WTC11 (cell line): Measurements from ENCODE around the gene MORN1. TPM values are rescaled to one million over a fixed set of nuclear protein-coding genes. Genes with fewer than 3 reads are reported as not detected.

Experiments
- ATAC-seq: fragments of 200-7000 bp; cut with Tn5 transposase; 2 replicates; pipeline ENCODE4 v1.10.0; 2021; ENCODE audit warnings: mild to moderate bottlenecking, moderate library complexity
- CTCF ChIA-PET: fragments of 300-600 bp; sonication (Branson Sonifier 250); formaldehyde crosslinking; loops from one replicate; lab custom pipeline; 2021; ENCODE audit warnings: antibody characterized with exemption; lab: Charles Lee
- POLR2A ChIA-PET: fragments of 350-600 bp; sonication (Branson Sonifier 250); formaldehyde crosslinking; loops from one replicate; lab custom pipeline; 2021; ENCODE audit warnings: antibody characterized with exemption; lab: Charles Lee
- DNase-seq: peaks from one replicate; pipeline ENCODE4 v3.0.0; 2021; ENCODE audit warnings: low spot score
- H3K27ac Mint-ChIP-seq: 2 replicates; pipeline ENCODE4 v1.8.0; 2021; ENCODE audit warnings: mixed read lengths
- H3K27me3 Mint-ChIP-seq: 2 replicates; pipeline ENCODE4 v1.8.0; 2021; ENCODE audit warnings: low read depth, mild to moderate bottlenecking, moderate library complexity, mixed read lengths
- H3K36me3 Mint-ChIP-seq: 2 replicates; pipeline ENCODE4 v1.8.0; 2021; ENCODE audit warnings: mixed read lengths
- H3K4me1 Mint-ChIP-seq: 2 replicates; pipeline ENCODE4 v1.8.0; 2022; ENCODE audit warnings: mixed read lengths
- H3K4me3 Mint-ChIP-seq: 2 replicates; pipeline ENCODE4 v1.8.0; 2021; ENCODE audit warnings: mild to moderate bottlenecking, moderate library complexity, mixed read lengths
- H3K9me3 Mint-ChIP-seq: 2 replicates; pipeline ENCODE4 v1.8.0; 2021; ENCODE audit warnings: mixed read lengths
- AFF4 ChIP-seq: sonication (generic); formaldehyde crosslinking; IDR thresholded peaks from 2 replicates; pipeline ENCODE4 v1.8.1; 2023; ENCODE audit warnings: mild to moderate bottlenecking, missing genetic modification reagents, borderline replicate concordance
- AR ChIP-seq: fragments of 250-450 bp; sonication (Bioruptor Pico); IDR thresholded peaks from 2 replicates; pipeline ENCODE4 v1.9.0; 2021; ENCODE audit warnings: mild to moderate bottlenecking
- ATF3 ChIP-seq: sonication (generic); formaldehyde crosslinking; conservative IDR thresholded peaks from 2 replicates; pipeline ENCODE4 v1.8.1; 2022; ENCODE audit warnings: mild to moderate bottlenecking, missing genetic modification reagents
- CREB1 ChIP-seq: sonication (generic); formaldehyde crosslinking; IDR thresholded peaks from 2 replicates; pipeline ENCODE4 v1.8.0; 2023; ENCODE audit warnings: mild to moderate bottlenecking, missing genetic modification reagents
- CREM ChIP-seq: sonication (generic); formaldehyde crosslinking; IDR thresholded peaks from 2 replicates; pipeline ENCODE4 v1.8.1; 2022; ENCODE audit warnings: mild to moderate bottlenecking, missing genetic modification reagents, moderate library complexity
- ELF4 ChIP-seq: sonication (generic); formaldehyde crosslinking; IDR thresholded peaks from 2 replicates; pipeline ENCODE4 v1.8.1; 2022; ENCODE audit warnings: low read depth, mild to moderate bottlenecking, moderate library complexity, missing genetic modification reagents
- EMX1 ChIP-seq: fragments of 250-450 bp; sonication (Bioruptor Pico); IDR thresholded peaks from 2 replicates; pipeline ENCODE4 v1.8.0; 2021; ENCODE audit warnings: mild to moderate bottlenecking
- GABPB1 ChIP-seq: sonication (generic); formaldehyde crosslinking; IDR thresholded peaks from 2 replicates; pipeline ENCODE4 v1.8.1; 2023; ENCODE audit warnings: mild to moderate bottlenecking, missing genetic modification reagents
- IRF2 ChIP-seq: sonication (generic); formaldehyde crosslinking; IDR thresholded peaks from 2 replicates; pipeline ENCODE4 v1.8.0; 2022; ENCODE audit warnings: low read depth, missing genetic modification reagents, borderline replicate concordance
- PRRX2 ChIP-seq: fragments of 250-450 bp; sonication (Bioruptor Pico); IDR thresholded peaks from 2 replicates; pipeline ENCODE4 v1.8.0; 2021; ENCODE audit warnings: mild to moderate bottlenecking
- RELA ChIP-seq: sonication (generic); formaldehyde crosslinking; IDR thresholded peaks from 2 replicates; pipeline ENCODE4 v1.8.1; 2022; ENCODE audit warnings: missing genetic modification reagents, mild to moderate bottlenecking, borderline replicate concordance
- SMAD3 ChIP-seq: sonication (generic); formaldehyde crosslinking; IDR thresholded peaks from 2 replicates; pipeline ENCODE4 v1.8.0; 2022; ENCODE audit warnings: missing genetic modification reagents, mild to moderate bottlenecking, borderline replicate concordance
- SOX15 ChIP-seq: fragments of 250-450 bp; sonication (Bioruptor Pico); IDR thresholded peaks from 2 replicates; pipeline ENCODE4 v1.9.0; 2021; ENCODE audit warnings: mild to moderate bottlenecking
- STAT6 ChIP-seq: sonication (generic); formaldehyde crosslinking; conservative IDR thresholded peaks from 2 replicates; pipeline ENCODE4 v1.8.1; 2023; ENCODE audit warnings: mild to moderate bottlenecking, low read depth, missing genetic modification reagents, moderate library complexity
- USF2 ChIP-seq: sonication (generic); formaldehyde crosslinking; IDR thresholded peaks from 2 replicates; pipeline ENCODE4 v1.8.1; 2023; ENCODE audit warnings: mild to moderate bottlenecking, missing genetic modification reagents, moderate library complexity
- ZBTB43 ChIP-seq: sonication (generic); formaldehyde crosslinking; IDR thresholded peaks from 2 replicates; pipeline ENCODE4 v1.8.1; 2023; ENCODE audit warnings: mild to moderate bottlenecking, missing genetic modification reagents
- ZMAT4 ChIP-seq: fragments of 250-450 bp; sonication (Bioruptor Pico); IDR thresholded peaks from 2 replicates; pipeline ENCODE4 v1.9.0; 2021; ENCODE audit warnings: mild to moderate bottlenecking
- ZNF512 ChIP-seq: sonication (generic); formaldehyde crosslinking; IDR thresholded peaks from 2 replicates; pipeline ENCODE4 v1.8.1; 2022; ENCODE audit warnings: missing genetic modification reagents, borderline replicate concordance
- total RNA-seq: library from RNA; stranded (reverse); gene quantifications from 3 replicates; pipeline ENCODE4 v1.2.3, GENCODE V29; 2021

The MORN1 gene
- total RNA-seq, 1 experiment from 2014 or later = 14.5 TPM

GRCh38 chr1:2398871-2399270 is 7.5 kb upstream of the MORN1 start:
- no peak for ATAC-seq
- Mint-ChIP-seq H3K9me3 (no peaks in the 10 kb centered on the region), H3K4me1 (no peaks in the 10 kb centered on the region), H3K4me3 (no peak overlapping the region), H3K36me3 (peaks cover 55% of the 10 kb centered on the region), H3K27ac (peak overlapping the region; percentile 71; the same call in 1 of the 2 replicates), H3K27me3 (no peaks in the 10 kb centered on the region)
- CTCF ChIA-PET = no interaction called here
- TF ChIP-seq CREM (CRISPR knock-in tag) (no peak), ZMAT4 (CRISPR knock-in tag) (no peak), AR (CRISPR knock-in tag) (no peak), GABPB1 (no peak), IRF2 (CRISPR knock-in tag) (no peak), STAT6 (CRISPR knock-in tag) (no peak), CREB1 (CRISPR knock-in tag) (no peak), SMAD3 (no peak), ELF4 (CRISPR knock-in tag) (no peak), RELA (CRISPR knock-in tag) (no peak), USF2 (CRISPR knock-in tag) (no peak), ZBTB43 (no peak), PRRX2 (CRISPR knock-in tag) (no peak), AFF4 (CRISPR knock-in tag) (no peak), SOX15 (no peak), ATF3 (no peak), EMX1 (CRISPR knock-in tag) (no peak), ZNF512 (no peak)
- no peak for DNase-seq
- POLR2A ChIA-PET = no interaction called here
